Uterus (tissue), 4 donors: ENCODE measurements around the gene WDR7. TPM values are rescaled to one million over a fixed set of nuclear protein-coding genes. Genes with fewer than 3 reads are reported as not detected.

Experiments used
- DNase-seq, 2 donors: peaks; one replicate each; pipeline ENCODE4 v3.0.0-alpha.2; 2019 to 2020
- H3K27ac ChIP-seq, 2 donors: fragments of 200-600 bp; sonication (generic); 1 replicate in 1 of 2; 2 replicates in 1 of 2; pipeline ENCODE4 v1.5.1; 2016 to 2018
- H3K27me3 ChIP-seq, 2 donors: fragments of 200-600 bp; sonication (generic); one replicate each; pipeline ENCODE4 v1.5.1; 2018 to 2019; ENCODE audit warnings: control low read depth in 1 of 2
- H3K36me3 ChIP-seq, 2 donors: fragments of 200-600 bp; sonication (generic); one replicate each; pipeline ENCODE4 v1.5.1; 2019; ENCODE audit warnings: control low read depth in 1 of 2
- H3K4me1 ChIP-seq, 2 donors: fragments of 200-600 bp; sonication (generic); one replicate each; pipeline ENCODE4 v1.5.1; 2018 to 2019; ENCODE audit warnings: control low read depth in 1 of 2
- H3K4me3 ChIP-seq, 2 donors: fragments of 200-600 bp; sonication (generic); 1 replicate in 1 of 2; 2 replicates in 1 of 2; pipeline ENCODE4 v1.5.1; 2018 to 2019; ENCODE audit warnings: mild to moderate bottlenecking in 1 of 2
- H3K9me3 ChIP-seq, 2 donors: fragments of 200-600 bp; sonication (generic); one replicate each; pipeline ENCODE4 v1.5.1; 2019; ENCODE audit warnings: control low read depth in 1 of 2
- POLR2A ChIP-seq, 2 donors: fragments of 450-650 bp; IDR thresholded peaks; one replicate each; pipeline ENCODE4 v1.6.1; 2016; ENCODE audit warnings: antibody characterized with exemption in 2 of 2, mild to moderate bottlenecking in 1 of 2, moderate library complexity in 1 of 2
- intact Hi-C: fragments of 100-400 bp; cut with DNase I; formaldehyde crosslinking; loops from one replicate; pipeline ENCODE4 v1.15.1; 2023; ENCODE audit warnings: low total_unique reads
- total RNA-seq, 4 donors: library from RNA; depleted of rRNA in 3 of 4; stranded (reverse); fragments of >200 nt in 3 of 4; gene quantifications; one replicate each; pipeline versions ENCODE4 v1.1.0 to v1.2.4, GENCODE V29; 2014 to 2023
- TF ChIP-seq, protein P1 (sequence below), 4 experiments: fragments of 200-600 bp in 2 of 4; fragments of 450-650 bp in 2 of 4; sonication (generic) in 2 of 4; IDR thresholded peaks; one replicate each; pipeline ENCODE4 v1.5.1; 2016 to 2019; ENCODE audit warnings: antibody characterized with exemption in 4 of 4, mild to moderate bottlenecking in 2 of 4, moderate library complexity in 1 of 4
- donor health status: DM: yes; HTN: yes; CAD: no.

The WDR7 gene
- total RNA-seq, 4 donors from 2014 or later = 19.2 to 66.2 (median 33.8) TPM

DNA sequence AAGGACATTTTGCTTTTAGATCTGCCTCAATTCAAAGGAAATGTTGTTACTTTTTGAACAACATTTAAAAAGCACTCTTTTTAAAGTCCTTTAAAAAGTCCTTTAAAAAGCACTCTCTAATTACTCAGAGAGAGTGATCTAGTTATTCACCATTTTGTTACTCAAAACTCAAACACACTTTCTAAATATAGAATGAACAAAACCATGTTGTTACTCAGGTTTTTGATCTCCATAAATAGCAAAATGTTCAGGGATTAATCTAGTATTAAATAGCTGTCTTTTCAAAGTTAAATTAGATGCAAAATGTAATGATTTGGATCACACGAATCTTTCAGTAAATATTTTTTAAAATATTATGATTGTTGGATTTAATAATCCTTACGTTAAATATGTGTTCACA, 352.2 kb downstream of the WDR7 start:
- Histone ChIP-seq H3K27me3 (no peaks in the 10 kb centered on the region), H3K4me1 (no peaks in the 10 kb centered on the region), H3K27ac (no peak overlapping the region), H3K36me3 (no peaks in the 10 kb centered on the region), H3K9me3 (no peaks in the 10 kb centered on the region), H3K4me3 (no peak overlapping the region)
- intact Hi-C loops = no loop called here
- TF ChIP-seq POLR2A (IDR thresholded peaks at IDR 0.05) = no peak
- TF ChIP-seq, protein P1, sequence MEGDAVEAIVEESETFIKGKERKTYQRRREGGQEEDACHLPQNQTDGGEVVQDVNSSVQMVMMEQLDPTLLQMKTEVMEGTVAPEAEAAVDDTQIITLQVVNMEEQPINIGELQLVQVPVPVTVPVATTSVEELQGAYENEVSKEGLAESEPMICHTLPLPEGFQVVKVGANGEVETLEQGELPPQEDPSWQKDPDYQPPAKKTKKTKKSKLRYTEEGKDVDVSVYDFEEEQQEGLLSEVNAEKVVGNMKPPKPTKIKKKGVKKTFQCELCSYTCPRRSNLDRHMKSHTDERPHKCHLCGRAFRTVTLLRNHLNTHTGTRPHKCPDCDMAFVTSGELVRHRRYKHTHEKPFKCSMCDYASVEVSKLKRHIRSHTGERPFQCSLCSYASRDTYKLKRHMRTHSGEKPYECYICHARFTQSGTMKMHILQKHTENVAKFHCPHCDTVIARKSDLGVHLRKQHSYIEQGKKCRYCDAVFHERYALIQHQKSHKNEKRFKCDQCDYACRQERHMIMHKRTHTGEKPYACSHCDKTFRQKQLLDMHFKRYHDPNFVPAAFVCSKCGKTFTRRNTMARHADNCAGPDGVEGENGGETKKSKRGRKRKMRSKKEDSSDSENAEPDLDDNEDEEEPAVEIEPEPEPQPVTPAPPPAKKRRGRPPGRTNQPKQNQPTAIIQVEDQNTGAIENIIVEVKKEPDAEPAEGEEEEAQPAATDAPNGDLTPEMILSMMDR (IDR thresholded peaks at IDR 0.05) = no peak
- DNase-seq = no peak

DNA sequence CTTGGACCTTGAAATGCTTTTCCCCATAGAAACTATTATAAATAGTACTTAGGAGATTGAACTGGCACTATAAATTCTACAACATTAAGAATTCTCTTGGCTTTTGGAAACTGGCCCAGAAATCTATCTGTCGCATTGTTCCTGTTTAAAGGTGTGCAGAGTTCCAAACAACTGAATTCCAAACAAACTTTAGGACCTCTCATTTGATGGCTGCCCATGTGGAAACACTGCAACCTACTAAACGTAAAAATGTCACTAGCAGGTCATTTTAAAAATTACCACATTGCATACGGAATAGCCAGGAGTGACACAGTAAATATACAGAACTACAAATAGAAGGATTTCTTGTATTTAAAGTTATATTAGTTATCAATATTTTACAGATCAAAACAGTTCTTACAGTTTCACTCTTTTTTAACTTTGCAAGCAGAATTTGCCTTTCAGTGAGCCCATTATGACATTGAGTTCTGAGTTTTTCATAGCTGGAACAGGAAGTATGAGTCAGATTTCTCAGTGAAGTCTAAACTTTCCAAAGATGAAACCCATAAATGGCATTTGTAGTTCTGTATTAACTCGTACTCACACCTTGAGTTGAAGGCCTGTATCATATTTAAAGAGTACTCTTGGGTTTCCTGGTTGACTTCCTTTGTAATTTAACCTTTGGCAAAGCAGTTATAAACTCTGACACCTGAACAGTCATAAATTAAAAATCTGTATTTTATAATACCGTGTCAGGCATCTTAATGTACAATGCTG, 353.4 kb downstream of the WDR7 start:
- no peaks in the 10 kb centered on the region for H3K27me3 ChIP-seq
- no peaks in the 10 kb centered on the region for H3K36me3 ChIP-seq
- TF ChIP-seq POLR2A (IDR thresholded peaks at IDR 0.05) = no peak
- TF ChIP-seq, protein P1 (IDR thresholded peaks at IDR 0.05) = no peak
- intact Hi-C loops = no loop called here
- DNase-seq = no peak
- H3K4me1 ChIP-seq = no peaks in the 10 kb centered on the region
- no peaks in the 10 kb centered on the region for H3K9me3 ChIP-seq
- H3K27ac ChIP-seq = peak overlapping the region in 1 of 2 donors; percentile 2
- no peak overlapping the region for H3K4me3 ChIP-seq

DNA sequence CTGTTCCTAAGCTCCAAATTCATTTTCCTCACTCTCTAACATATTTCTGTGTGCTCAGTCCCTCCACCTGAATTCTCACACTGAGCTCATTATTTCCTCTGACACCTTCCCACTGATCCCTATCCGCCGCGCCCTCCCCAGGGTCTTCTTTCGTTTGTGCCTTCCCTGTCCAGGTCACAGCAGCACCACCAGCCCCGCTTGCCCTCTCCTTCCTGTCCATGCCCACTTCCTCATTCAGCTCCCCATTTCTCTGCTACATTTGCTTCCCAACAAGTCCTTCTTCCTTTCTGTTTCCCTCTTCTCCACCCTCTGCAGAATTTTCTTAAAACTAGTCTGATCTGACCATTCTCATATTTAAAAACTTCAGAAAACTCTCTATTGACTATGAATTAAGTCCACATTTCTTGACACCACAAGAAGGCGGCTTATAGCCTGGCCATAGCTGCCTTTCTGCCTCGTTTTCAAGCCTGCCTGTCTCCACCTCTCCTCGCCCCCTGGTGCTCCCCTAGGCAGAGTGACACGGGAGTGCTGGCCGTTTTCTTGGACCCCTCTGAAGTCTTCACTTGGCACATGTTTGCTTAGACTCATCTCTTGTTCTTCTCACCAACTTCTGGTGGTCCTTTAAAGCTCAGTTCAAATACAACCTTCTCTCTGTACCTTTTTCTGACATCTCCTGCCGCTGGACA, 357.0 kb downstream of the WDR7 start:
- Histone ChIP-seq H3K9me3 (no peaks in the 10 kb centered on the region), H3K36me3 (no peaks in the 10 kb centered on the region), H3K27me3 (no peaks in the 10 kb centered on the region), H3K4me1 (no peaks in the 10 kb centered on the region), H3K27ac (no peak overlapping the region), H3K4me3 (no peak overlapping the region)
- TF ChIP-seq, protein P1 (IDR thresholded peaks at IDR 0.05) = no peak
- no peak for TF ChIP-seq POLR2A (IDR thresholded peaks at IDR 0.05)
- intact Hi-C loops = no loop called here
- no peak for DNase-seq

DNA sequence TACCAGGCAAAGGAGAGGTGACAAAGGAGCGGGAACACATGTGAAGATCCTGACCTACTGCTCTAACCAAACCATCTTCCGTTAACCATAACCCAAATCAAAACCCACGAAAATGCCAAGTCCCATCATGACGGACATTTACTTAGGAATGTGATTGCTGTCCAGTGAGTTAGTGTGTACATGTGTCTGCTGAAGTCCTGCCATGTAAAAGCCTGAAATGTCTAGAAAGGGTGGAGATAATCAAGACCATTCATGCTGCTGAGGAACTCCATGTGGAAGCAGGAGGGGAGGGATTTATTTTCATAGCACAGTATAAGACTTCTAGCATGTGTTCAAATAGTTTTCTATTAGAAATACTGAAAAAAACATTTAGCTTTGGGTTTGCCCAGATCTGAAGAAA, 358.7 kb downstream of the WDR7 start:
- DNase-seq = no peak
- intact Hi-C loops = no loop called here
- TF ChIP-seq, protein P1 (IDR thresholded peaks at IDR 0.05) = no peak
- no peak for TF ChIP-seq POLR2A (IDR thresholded peaks at IDR 0.05)
- no peaks in the 10 kb centered on the region for H3K36me3 ChIP-seq
- H3K9me3 ChIP-seq = no peaks in the 10 kb centered on the region
- H3K4me3 ChIP-seq = no peak overlapping the region
- H3K4me1 ChIP-seq = no peaks in the 10 kb centered on the region
- no peaks in the 10 kb centered on the region for H3K27me3 ChIP-seq
- no peak overlapping the region for H3K27ac ChIP-seq

DNA sequence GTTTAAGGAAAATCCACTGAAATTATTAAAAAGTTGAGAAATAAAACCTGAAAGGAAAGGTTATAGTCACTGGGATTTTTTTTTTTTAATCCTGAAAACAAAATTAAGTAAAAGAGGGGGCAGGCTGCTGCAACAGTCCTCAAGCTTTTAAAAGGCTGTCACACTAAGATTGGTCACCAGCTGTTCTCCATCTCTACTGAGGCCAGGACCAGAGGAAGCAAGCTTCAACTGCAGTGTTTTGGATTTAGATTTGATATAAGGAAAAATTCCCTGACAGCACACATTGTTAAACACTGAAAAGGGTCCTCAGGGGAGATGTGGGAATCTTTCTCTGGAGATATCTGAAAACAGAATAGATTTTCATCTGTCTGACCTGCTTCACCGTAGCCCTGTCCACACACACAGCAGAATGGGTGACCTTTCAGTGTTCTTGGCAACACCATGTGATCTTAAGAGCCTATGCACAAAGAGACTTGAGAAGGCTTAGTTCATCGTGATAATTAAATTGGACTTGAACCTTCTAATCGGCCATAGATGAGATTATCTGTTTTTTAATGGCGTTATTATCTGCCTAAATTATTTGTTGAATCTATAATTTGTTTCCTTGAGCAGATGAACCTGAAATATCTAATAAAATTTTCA, 363.7 kb downstream of the WDR7 start:
- intact Hi-C loops = no loop called here
- no peaks in the 10 kb centered on the region for H3K27me3 ChIP-seq
- H3K27ac ChIP-seq = no peak overlapping the region
- TF ChIP-seq, protein P1 (IDR thresholded peaks at IDR 0.05) = no peak
- TF ChIP-seq POLR2A (IDR thresholded peaks at IDR 0.05) = no peak
- H3K4me1 ChIP-seq = no peaks in the 10 kb centered on the region
- H3K4me3 ChIP-seq = no peak overlapping the region
- H3K9me3 ChIP-seq = no peaks in the 10 kb centered on the region
- DNase-seq = no peak
- H3K36me3 ChIP-seq = no peaks in the 10 kb centered on the region
